NCI-H2081 (cell line): ENCODE results near the gene RAB28.
A peak's percentile ranks its signal among the peaks of the same experiment; 100 is the strongest.
"Not testable (repeated sequence)": the region's sequence is repeated elsewhere in the genome, so short reads cannot be mapped to it uniquely, and the experiment has no call there.

Source experiments
- DNase-seq, 2 experiments: peaks; one replicate each; lab custom pipeline; 2025; lab: John Stamatoyannopoulos, UW

Gene RAB28

GRCh38 chr4:13449590-13449989 is 34.5 kb downstream of the RAB28 start:
- no peak for DNase-seq

GRCh38 chr4:13445841-13446790 is 38.0 kb downstream of the RAB28 start:
- DNase-seq = no peak

- DNase-seq = no peak
Measured at GRCh38 chr4:13441506-13441905, 42.6 kb downstream of the RAB28 start.

GRCh38 chr4:13436962-13437361 is 47.2 kb downstream of the RAB28 start:
- DNase-seq = no peak

DNA sequence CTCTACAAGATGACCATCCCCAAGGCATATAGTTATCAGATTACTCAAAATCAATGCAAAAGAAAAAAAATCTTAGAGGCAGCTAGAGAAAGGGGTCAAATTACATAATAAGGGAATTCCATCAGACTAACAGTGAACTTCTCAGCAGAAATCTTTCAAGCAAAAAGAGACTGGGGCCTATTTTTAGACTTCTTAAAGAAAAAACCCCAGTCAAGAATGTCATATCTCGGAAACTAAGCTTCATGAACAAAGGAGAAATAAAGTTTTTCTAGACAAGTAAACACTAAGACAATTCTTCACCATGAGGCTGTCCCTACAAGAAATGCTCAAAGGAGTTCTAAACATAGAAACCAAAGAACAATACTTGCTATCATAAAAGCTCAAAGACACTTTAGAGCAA is 51.7 kb downstream of the RAB28 start:
- no peak for DNase-seq

DNA sequence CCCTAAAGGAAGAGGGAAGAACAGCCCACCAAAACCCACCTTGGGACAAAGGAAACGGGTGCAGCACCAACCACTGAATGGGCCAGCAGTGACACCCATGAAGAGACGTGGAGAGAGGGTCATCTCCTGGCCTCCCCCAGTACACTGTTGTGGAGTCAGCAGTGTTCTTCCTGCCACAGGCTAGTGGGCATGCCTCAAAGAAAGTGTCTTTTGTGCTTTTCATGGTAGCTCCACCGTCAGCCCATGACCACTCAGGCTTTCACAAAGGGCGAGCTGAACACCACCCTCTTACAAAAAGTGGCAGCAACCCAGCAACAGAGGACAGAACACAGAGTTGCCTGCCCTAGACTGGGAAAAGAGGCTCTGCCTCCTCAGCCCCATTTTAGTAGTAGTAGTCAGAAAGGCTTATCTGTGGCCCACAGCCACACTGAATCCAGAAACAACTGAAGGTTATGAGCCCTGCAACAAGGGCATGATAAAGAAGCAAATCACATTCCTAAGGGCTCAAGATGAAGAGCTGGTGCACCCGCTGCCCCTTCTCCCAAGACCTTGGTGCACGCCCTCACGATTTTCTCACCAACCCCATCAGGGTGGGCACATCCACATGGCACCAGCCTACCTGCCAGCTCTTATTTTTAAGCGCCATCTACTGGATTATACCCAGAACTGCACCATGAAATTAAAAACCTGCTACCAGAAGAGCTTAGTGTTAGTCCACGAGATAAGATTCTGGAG is 53.1 kb downstream of the RAB28 start:
- DNase-seq = no peak

- DNase-seq = peak in 1 of 2 experiments; percentile 6
Measured at GRCh38 chr4:13427599-13428325, 56.4 kb downstream of the RAB28 start.

DNA sequence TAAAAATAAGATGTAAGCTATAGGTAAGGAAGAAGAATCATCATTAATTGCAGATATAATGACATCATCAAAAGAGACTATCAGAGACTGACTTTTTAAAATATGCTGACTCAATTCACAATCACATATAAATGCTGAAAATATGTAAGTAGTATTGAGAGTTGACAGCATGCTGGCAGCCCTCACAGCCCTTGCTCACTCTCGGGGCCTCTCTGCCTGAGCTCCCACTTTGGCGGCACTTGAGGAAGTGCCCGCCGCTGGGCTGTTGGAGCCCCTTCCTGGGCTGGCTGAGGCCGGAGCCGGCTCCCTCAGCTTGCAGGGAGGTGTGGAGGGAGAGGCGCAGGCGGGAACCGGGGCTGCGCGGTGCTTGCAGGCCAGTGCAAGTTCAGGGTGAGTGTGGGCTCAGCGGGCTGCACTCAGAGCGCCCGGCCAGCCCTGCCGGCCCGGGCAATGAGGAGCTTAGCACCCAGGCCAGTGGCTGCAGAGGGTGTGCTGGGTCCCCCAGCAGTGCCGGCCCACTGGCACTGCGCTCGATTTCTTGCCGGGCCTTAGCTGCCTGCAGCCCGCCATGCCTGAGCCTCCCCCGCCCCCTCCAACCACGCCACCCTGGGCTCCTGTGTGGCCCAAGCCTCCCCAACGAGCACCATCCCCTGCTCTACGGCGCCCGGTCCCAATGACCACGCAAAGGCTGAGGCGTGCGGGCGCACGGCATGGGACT is 68.9 kb downstream of the RAB28 start:
- no peak for DNase-seq

- DNase-seq = peak in 1 of 2 experiments; percentile 31
Measured at GRCh38 chr4:13413729-13414437, 70.3 kb downstream of the RAB28 start.

- DNase-seq = no peak
Measured at GRCh38 chr4:13411942-13412341, 72.2 kb downstream of the RAB28 start.

- no peak for DNase-seq
Measured at GRCh38 chr4:13409324-13409723, 74.8 kb downstream of the RAB28 start.

DNA sequence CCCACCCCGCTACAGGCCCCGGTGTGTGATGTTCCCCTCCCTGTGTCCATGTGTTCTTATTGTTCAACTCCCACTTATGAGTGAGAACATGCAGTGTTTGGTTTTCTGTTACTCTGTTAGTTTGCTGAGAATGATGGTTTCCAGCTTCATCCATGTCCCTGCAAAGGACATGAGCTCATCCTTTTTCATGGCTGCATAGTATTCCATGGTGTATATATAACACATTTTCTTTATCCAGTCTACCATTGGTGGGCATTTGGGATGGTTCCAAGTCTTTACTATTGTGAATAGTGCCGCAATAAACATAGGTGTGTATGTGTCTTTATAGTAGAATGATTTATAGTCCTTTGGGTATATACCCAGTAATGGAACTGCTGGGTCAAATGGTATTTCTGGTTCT is 78.0 kb downstream of the RAB28 start:
- DNase-seq = not testable (repeated sequence)

DNA sequence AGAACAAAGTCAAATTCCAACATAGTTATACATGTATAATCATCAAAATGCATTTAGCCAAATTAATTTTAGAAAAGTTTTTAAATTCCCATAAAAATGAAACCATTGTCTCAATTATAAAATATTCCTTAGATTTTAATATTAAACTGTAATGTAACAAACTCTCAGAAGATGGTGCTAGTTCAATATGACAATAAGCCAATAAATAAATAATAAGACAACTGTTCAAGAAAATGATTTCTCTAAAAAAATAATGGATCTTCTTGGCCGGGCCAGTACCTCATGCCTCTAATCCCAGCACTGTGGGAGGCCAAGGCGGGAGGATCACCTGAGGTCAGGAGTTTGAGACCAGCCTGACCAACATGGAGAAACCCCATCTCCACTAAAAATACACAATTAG is 80.3 kb downstream of the RAB28 start:
- DNase-seq = no peak

DNA sequence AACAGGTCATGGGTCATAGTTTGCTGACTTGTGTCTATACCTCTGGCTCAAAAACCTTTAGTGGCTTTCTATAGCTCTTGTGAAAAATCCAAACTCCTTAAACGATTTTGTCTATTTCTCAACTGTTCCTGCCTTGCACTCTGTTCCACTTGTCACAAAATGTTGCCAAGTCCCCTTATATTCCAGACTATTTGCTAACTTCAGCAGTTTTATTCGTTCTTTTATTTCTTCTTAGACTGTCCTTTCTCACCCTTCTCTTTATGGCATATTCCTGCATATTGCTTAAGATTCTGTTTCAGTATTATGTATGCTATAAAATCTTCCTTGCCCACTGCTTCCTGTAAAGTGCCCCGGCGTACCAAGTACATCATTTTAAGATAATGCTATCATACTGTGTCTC is 80.8 kb downstream of the RAB28 start:
- no peak for DNase-seq

DNA sequence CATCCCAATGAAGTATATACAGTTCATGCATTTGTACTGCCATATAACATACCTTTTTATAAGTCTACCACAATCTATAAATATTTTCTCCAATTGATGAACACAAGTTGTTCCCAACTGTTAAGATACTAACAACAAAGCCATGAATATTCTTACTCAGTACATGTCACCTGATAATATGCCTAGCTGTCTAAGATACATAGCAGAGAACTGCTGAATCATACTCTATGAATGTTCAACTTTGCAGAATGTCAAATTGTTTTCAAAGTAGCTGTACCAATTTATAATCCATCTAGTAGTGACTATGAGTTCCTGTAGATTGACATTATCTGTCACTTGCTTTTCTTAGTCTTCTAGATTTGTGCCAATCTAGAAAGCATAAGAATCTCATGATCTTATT is 84.9 kb downstream of the RAB28 start:
- DNase-seq = no peak

- no peak for DNase-seq
Measured at GRCh38 chr4:13396161-13396560, 88.0 kb downstream of the RAB28 start.

GRCh38 chr4:13389901-13390300 is 94.2 kb downstream of the RAB28 start:
- DNase-seq = not testable (repeated sequence)

GRCh38 chr4:13386405-13387107 is 97.6 kb downstream of the RAB28 start:
- no peak for DNase-seq

GRCh38 chr4:13384055-13384454 is 100.1 kb downstream of the RAB28 start:
- DNase-seq = no peak

DNA sequence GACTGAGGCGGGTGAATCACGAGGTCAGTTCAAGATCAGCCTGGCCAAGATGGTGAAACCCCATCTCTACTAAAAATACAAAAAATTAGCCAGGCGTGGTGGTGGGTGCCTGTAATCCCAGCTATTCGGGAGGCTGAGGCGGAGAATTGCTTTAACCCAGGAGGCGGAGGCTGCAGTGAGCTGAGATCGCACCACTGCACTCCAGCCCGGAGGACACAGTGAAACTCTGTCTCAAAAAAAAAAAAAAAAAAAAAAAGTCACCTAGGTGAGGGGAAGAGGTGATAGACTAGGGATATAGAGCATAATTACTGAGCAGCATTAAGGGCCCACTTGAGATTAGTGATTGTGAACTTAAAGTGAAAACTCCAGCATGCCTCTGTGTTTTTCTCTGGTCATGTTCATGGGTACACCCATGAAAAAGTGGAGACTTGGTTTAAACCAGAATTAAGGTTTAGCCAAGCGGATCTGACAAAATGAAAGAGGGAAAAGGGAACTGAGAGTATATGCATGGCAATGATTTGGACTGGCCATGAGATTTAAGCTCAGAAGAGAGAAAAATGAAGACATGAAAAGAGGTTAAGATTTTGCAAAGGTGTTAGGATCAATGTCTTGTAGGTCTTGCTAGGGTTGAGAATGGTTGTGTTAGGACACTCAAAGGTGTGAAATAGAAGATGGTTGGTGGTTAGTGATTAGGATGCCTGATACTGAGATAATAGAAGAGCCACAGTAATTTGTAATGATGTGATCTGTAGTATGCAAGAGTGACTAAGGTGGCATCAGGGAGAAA is 105.0 kb downstream of the RAB28 start:
- DNase-seq = no peak
